GM18505 (cell line): Measurements from ENCODE around the gene HACD2.
"Not testable (repeated sequence)": the region's sequence is repeated elsewhere in the genome, so short reads cannot be mapped to it uniquely, and the experiment has no call there.

Source experiments
- ATAC-seq: cut with Tn5 transposase; IDR thresholded peaks from one replicate; pipeline ENCODE4 v1.9.1; 2021; ENCODE audit not compliant: unreplicated experiment
- POLR2A ChIP-seq: IDR thresholded peaks from 4 replicates; pipeline ENCODE4 v1.6.1; 2011; ENCODE audit warnings: borderline replicate concordance; ENCODE audit not compliant: insufficient read depth, insufficient read length; ENCODE audit errors: extremely low read depth

The HACD2 gene

GRCh38 chr3:123621850-123622189 is 37.0 kb upstream of the HACD2 start:
- TF ChIP-seq POLR2A: no peak
- no peak for ATAC-seq

- TF ChIP-seq POLR2A: no peak
- ATAC-seq: no peak
These were observed 36.5 kb upstream of the HACD2 start for GRCh38 chr3:123621186-123621849.

GRCh38 chr3:123620343-123620742 is 35.5 kb upstream of the HACD2 start:
- ATAC-seq: no peak
- TF ChIP-seq POLR2A: no peak

- no peak for ATAC-seq
These were observed 34.1 kb upstream of the HACD2 start for GRCh38 chr3:123618768-123619484.

GRCh38 chr3:123618076-123618708 is 33.3 kb upstream of the HACD2 start:
- no peak for ATAC-seq
- TF ChIP-seq POLR2A: no peak

More at GRCh38 chr3:123618768-123619484, 34.1 kb upstream of the HACD2 start:
- TF ChIP-seq POLR2A: no peak

GRCh38 chr3:123616593-123616992 is 31.7 kb upstream of the HACD2 start:
- no peak for TF ChIP-seq POLR2A
- no peak for ATAC-seq

- no peak for ATAC-seq
- no peak for TF ChIP-seq POLR2A
These were observed 28.7 kb upstream of the HACD2 start for GRCh38 chr3:123613543-123613942.

- not testable (repeated sequence) for ATAC-seq
These were observed 26.8 kb upstream of the HACD2 start for GRCh38 chr3:123611674-123612073.

- no peak for ATAC-seq
These were observed 26.2 kb upstream of the HACD2 start for GRCh38 chr3:123611082-123611481.

GRCh38 chr3:123610331-123610730 is 25.5 kb upstream of the HACD2 start:
- ATAC-seq: peak; percentile 76
- no peak for TF ChIP-seq POLR2A

More at GRCh38 chr3:123611082-123611481, 26.2 kb upstream of the HACD2 start:
- no peak for TF ChIP-seq POLR2A

GRCh38 chr3:123609063-123609462 is 24.2 kb upstream of the HACD2 start:
- TF ChIP-seq POLR2A: no peak
- ATAC-seq: no peak

GRCh38 chr3:123608263-123608937 is 23.5 kb upstream of the HACD2 start:
- no peak for TF ChIP-seq POLR2A
- ATAC-seq: no peak

GRCh38 chr3:123606527-123606926 is 21.7 kb upstream of the HACD2 start:
- ATAC-seq: no peak
- TF ChIP-seq POLR2A: no peak
